Progenitor cell of endocrine pancreas (in vitro differentiated cells): ENCODE measurements around the gene BLOC1S4. TPM values are rescaled to one million over a fixed set of nuclear protein-coding genes. Genes with fewer than 3 reads are reported as not detected.

Source experiments
- DNase-seq: peaks from one replicate; pipeline ENCODE4 v3.0.0; 2021; ENCODE audit warnings: low spot score; ENCODE audit not compliant: unreplicated experiment
- H3K27ac Mint-ChIP-seq: 2 replicates; pipeline ENCODE4 v1.8.0; 2021; ENCODE audit warnings: mild to moderate bottlenecking, moderate library complexity, mixed read lengths
- H3K27me3 Mint-ChIP-seq: 2 replicates; pipeline ENCODE4 v1.8.0; 2021; ENCODE audit warnings: mixed read lengths
- H3K36me3 Mint-ChIP-seq: 2 replicates; pipeline ENCODE4 v1.8.0; 2022; ENCODE audit warnings: mixed read lengths; ENCODE audit not compliant: insufficient read depth
- H3K4me1 Mint-ChIP-seq: 2 replicates; pipeline ENCODE4 v1.8.0; 2021; ENCODE audit warnings: low read depth, mixed read lengths
- H3K4me3 Mint-ChIP-seq: 2 replicates; pipeline ENCODE4 v1.8.0; 2021; ENCODE audit warnings: low read depth, mild to moderate bottlenecking, moderate library complexity, mixed read lengths
- H3K9me3 Mint-ChIP-seq: 2 replicates; pipeline ENCODE4 v1.8.0; 2021; ENCODE audit warnings: low read depth, mixed read lengths
- total RNA-seq: library from RNA; stranded (reverse); gene quantifications from 2 replicates; pipeline ENCODE4 v1.2.1, GENCODE V29; 2021
- TF ChIP-seq, protein P1 (sequence below): fragments of 200-600 bp; sonication (generic); IDR thresholded peaks from one replicate; pipeline ENCODE4 v1.5.0; 2021; ENCODE audit warnings: antibody characterized with exemption, mild to moderate bottlenecking; ENCODE audit not compliant: unreplicated experiment

Gene BLOC1S4
- total RNA-seq, 1 donor from 2014 or later = 18.8 TPM

DNA sequence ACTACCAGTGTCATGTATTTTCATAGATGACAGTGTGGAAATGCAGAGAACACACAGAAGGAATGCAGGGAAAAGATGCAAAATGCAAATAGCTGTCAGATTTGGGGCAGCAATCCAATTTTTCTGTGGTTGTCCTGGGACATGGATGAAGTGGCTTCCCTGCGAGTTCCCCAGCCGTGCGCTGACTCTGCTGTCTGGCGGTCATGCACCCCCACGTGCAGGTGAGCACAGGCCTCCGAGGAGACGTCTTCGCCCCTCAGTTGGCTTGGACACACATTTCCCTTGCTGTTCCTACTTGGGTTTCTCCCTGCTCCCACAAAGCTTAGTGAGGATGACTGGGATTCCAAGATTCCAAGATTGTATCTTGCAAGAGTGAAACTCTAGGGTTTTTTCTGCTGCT is 24.4 kb downstream of the BLOC1S4 start:
- TF ChIP-seq, protein P1, sequence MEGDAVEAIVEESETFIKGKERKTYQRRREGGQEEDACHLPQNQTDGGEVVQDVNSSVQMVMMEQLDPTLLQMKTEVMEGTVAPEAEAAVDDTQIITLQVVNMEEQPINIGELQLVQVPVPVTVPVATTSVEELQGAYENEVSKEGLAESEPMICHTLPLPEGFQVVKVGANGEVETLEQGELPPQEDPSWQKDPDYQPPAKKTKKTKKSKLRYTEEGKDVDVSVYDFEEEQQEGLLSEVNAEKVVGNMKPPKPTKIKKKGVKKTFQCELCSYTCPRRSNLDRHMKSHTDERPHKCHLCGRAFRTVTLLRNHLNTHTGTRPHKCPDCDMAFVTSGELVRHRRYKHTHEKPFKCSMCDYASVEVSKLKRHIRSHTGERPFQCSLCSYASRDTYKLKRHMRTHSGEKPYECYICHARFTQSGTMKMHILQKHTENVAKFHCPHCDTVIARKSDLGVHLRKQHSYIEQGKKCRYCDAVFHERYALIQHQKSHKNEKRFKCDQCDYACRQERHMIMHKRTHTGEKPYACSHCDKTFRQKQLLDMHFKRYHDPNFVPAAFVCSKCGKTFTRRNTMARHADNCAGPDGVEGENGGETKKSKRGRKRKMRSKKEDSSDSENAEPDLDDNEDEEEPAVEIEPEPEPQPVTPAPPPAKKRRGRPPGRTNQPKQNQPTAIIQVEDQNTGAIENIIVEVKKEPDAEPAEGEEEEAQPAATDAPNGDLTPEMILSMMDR = no peak
- Mint-ChIP-seq H3K36me3 (no peaks in the 10 kb centered on the region), H3K27ac (no peak overlapping the region), H3K9me3 (peaks cover 7% of the 10 kb centered on the region), H3K4me3 (no peak overlapping the region), H3K27me3 (no peaks in the 10 kb centered on the region), H3K4me1 (no peaks in the 10 kb centered on the region)
- DNase-seq = no peak

DNA sequence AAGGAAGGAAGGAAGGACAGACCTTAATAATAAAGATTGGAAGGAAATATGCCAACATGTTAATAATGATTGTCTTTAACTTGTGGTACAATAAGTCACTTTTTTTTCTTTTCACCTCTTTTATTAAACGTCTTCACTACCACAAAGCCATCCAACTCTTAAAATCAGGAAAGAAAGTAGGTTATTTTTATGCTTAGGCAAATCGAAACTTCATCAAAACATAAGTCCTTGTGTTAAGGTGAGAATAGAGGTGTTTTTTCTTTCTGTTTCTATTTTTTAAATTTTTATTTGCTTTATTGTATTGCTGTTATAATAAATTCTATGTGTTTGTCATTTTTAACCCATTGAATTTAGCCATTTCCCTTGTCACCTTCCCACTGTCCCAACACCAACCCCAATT is 26.5 kb downstream of the BLOC1S4 start:
- no peak overlapping the region for H3K4me3 Mint-ChIP-seq
- no peaks in the 10 kb centered on the region for H3K36me3 Mint-ChIP-seq
- H3K4me1 Mint-ChIP-seq = no peaks in the 10 kb centered on the region
- H3K27ac Mint-ChIP-seq = no peak overlapping the region
- no peak for DNase-seq
- peaks cover 7% of the 10 kb centered on the region for H3K9me3 Mint-ChIP-seq
- TF ChIP-seq, protein P1 = no peak
- no peaks in the 10 kb centered on the region for H3K27me3 Mint-ChIP-seq

DNA sequence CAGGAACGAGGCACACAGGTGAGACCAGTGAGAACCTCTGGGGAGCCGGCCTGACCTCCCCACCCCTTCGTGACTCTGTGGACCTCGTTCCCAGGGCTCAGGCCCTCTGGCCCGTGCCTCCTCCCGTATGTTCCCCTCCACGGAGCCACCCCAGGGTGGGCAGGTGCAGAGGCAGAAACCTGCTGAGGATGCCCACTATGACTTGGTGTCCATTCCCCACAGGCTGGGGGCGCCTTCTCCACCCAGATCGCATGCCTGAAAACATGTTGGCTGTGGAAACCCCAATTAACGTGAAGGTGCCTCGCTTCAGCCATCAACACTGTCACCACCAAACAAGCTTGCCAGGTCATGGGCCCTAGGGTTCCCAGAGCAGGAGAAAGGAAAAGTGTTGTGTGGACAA is 27.0 kb downstream of the BLOC1S4 start:
- Mint-ChIP-seq H3K4me3 (no peak overlapping the region), H3K27ac (no peak overlapping the region), H3K4me1 (no peaks in the 10 kb centered on the region), H3K36me3 (no peaks in the 10 kb centered on the region), H3K9me3 (peaks cover 7% of the 10 kb centered on the region), H3K27me3 (no peaks in the 10 kb centered on the region)
- TF ChIP-seq, protein P1 = no peak
- no peak for DNase-seq

DNA sequence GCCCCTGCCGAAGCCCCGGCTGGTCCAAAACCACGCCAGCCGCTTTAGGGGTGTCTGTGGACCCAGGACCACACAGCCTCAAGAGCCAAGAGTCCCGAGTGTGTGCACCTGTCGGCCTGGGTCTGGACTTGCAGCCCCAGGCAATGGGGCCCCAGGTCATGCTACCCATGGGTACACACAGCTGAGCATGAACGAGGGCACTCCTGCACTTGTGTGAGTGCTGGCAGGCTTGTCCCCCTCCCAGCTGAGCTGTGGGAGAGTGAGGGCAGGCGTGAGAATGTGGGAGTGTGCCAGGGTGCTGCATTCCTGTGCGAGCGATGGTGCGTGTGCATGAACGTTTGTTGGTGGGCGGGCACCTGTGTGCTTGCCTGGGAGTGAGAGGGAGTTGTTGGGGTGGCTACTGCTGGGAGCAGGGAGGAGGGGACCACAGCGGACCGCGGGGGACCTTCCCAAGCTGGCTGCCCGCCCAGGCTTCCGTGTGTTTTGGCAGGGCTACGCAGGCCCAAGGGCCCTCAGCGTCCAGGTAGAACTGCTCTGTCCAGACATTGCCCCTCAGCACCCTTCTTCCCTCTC is 30.8 kb downstream of the BLOC1S4 start:
- Mint-ChIP-seq H3K4me1 (peaks cover 7% of the 10 kb centered on the region), H3K9me3 (no peaks in the 10 kb centered on the region), H3K27me3 (no peaks in the 10 kb centered on the region), H3K36me3 (no peaks in the 10 kb centered on the region), H3K27ac (peak overlapping the region; percentile 78), H3K4me3 (no peak overlapping the region)
- DNase-seq = no peak
- TF ChIP-seq, protein P1 = no peak

DNA sequence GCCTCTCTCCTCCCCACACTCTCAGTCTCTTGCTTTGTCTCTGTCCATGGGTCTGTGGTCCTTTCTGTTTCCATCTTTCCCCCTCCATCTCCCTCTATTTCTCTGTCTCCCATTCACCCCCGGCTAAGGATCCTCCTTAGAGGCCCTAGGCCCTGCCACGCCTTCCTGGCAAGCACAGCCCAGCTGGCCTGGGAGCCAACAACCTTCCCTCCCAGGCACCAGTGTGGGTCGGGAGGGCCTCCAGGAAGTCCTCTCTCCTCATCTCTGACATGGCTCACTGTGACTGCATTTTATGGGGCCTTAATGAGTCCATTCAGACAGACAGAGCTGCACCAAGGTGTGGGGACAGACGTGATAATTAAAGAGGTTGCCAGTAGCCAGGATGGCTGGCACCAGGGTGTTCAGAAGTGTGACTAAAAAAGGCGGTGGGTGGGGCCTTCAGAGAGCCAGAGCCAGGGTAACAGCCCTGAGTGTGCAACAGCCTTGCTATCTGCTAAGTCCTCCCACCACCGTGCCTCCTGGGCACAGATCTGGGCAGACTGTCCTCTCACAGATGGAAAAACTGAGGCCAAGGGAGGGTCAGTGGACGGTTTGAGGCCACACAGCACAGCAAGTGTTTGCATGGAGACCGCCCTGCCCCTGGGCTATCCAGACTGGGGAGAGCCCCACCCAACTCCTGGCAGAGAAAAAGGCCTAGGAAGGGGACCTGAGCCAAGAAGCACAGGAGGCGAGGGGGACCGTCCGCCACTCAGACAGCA is 31.5 kb downstream of the BLOC1S4 start:
- H3K4me1 Mint-ChIP-seq = peaks cover 9% of the 10 kb centered on the region
- no peak for DNase-seq
- no peaks in the 10 kb centered on the region for H3K36me3 Mint-ChIP-seq
- no peak overlapping the region for H3K4me3 Mint-ChIP-seq
- H3K27ac Mint-ChIP-seq = no peak overlapping the region
- no peaks in the 10 kb centered on the region for H3K27me3 Mint-ChIP-seq
- H3K9me3 Mint-ChIP-seq = no peaks in the 10 kb centered on the region
- TF ChIP-seq, protein P1 = no peak
